Measurements from ENCODE around the gene RXRA.

DNA sequence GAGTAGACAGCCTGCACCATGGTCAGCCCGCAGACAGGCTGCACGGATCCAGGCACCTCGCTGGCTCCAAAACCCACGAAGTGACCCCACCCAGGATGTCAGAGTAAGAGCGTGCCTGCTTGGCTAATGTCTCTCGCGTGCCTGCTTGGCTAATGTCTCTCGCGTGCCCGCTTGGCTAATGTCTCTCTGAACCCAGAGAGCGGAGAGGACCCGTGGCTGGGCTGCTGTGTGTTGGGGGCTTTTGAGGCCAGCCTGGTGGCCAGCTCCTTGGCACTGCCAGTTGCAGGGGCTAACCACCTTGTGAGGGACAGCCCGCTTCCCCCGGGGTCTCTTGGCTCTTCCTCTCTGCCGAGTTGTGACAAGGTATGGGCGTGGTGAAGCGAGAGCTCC is 8.9 kb upstream of the RXRA start:
- TF ChIP-seq, protein P1, sequence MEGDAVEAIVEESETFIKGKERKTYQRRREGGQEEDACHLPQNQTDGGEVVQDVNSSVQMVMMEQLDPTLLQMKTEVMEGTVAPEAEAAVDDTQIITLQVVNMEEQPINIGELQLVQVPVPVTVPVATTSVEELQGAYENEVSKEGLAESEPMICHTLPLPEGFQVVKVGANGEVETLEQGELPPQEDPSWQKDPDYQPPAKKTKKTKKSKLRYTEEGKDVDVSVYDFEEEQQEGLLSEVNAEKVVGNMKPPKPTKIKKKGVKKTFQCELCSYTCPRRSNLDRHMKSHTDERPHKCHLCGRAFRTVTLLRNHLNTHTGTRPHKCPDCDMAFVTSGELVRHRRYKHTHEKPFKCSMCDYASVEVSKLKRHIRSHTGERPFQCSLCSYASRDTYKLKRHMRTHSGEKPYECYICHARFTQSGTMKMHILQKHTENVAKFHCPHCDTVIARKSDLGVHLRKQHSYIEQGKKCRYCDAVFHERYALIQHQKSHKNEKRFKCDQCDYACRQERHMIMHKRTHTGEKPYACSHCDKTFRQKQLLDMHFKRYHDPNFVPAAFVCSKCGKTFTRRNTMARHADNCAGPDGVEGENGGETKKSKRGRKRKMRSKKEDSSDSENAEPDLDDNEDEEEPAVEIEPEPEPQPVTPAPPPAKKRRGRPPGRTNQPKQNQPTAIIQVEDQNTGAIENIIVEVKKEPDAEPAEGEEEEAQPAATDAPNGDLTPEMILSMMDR (IDR thresholded peaks at IDR 0.05), result no peak
- no peak for TF ChIP-seq ZFX (IDR thresholded peaks at IDR 0.05; ENCODE audit: borderline replicate concordance)

Measured in 22Rv1 (cell line).